Measurements from ENCODE around the gene LIN52.

DNA sequence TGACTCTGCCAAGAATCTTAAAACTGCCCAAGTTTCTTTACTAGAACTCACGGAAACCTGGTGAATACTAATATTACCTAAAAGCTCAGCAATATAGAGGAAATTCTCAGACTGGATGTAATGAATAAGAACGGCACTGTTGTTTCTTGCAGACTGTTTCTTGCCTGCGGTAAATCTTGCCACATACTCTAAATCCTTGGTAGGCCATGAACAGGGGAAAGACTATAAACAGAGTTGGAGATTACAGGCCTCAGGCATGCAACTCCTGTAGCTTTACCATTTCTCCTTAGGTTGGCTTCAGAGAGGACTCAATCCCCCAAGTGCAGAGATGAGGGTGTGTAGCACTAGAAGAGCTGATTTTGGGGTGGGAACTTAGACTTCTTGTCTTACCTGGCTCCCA, 1.6 kb upstream of the LIN52 start:
- no peak for TF ChIP-seq MYC (IDR thresholded peaks at IDR 0.05; ENCODE audit: low read depth, low read length)
- TF ChIP-seq, protein P1, sequence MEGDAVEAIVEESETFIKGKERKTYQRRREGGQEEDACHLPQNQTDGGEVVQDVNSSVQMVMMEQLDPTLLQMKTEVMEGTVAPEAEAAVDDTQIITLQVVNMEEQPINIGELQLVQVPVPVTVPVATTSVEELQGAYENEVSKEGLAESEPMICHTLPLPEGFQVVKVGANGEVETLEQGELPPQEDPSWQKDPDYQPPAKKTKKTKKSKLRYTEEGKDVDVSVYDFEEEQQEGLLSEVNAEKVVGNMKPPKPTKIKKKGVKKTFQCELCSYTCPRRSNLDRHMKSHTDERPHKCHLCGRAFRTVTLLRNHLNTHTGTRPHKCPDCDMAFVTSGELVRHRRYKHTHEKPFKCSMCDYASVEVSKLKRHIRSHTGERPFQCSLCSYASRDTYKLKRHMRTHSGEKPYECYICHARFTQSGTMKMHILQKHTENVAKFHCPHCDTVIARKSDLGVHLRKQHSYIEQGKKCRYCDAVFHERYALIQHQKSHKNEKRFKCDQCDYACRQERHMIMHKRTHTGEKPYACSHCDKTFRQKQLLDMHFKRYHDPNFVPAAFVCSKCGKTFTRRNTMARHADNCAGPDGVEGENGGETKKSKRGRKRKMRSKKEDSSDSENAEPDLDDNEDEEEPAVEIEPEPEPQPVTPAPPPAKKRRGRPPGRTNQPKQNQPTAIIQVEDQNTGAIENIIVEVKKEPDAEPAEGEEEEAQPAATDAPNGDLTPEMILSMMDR (IDR thresholded peaks at IDR 0.05; ENCODE audit: low read depth, low read length), result no peak

All from NB4 (cell line).